ENCODE data around the gene SRGAP1.

SRGAP1 gene

GRCh38 chr12:63922474-63922873 lies 78.0 kb downstream of the SRGAP1 start:
- TF ChIP-seq SPI1 (IDR thresholded peaks at IDR 0.05; ENCODE audit: borderline replicate concordance, low read depth) (no peak), CTCF (IDR thresholded peaks at IDR 0.05; ENCODE audit: insufficient read depth, low read length) (no peak), GABPA (IDR thresholded peaks at IDR 0.05; ENCODE audit: low read depth) (no peak), POLR2AphosphoS5 (IDR thresholded peaks at IDR 0.05; ENCODE audit: low read depth) (no peak), REST (IDR thresholded peaks at IDR 0.05; ENCODE audit: insufficient replicate concordance, low read depth) (no peak)
- Histone ChIP-seq H3K27ac (replicated peaks) (no peak overlapping the region), H3K4me3 (replicated peaks; ENCODE audit: insufficient read depth, low read length) (no peak overlapping the region), H3K27me3 (ENCODE audit: insufficient read depth, poor library complexity, severe bottlenecking) (no peaks in the 10 kb centered on the region)
- peak in 1 of 2 experiments; percentile 6 for DNase-seq (ENCODE audit: low read depth in 1 of 2, low spot score in 1 of 2)

GRCh38 chr12:63924781-63925180 lies 80.3 kb downstream of the SRGAP1 start:
- DNase-seq (ENCODE audit: low read depth in 1 of 2, low spot score in 1 of 2), result no peak
- no peak overlapping the region for H3K4me3 ChIP-seq (replicated peaks; ENCODE audit: insufficient read depth, low read length)
- no peak overlapping the region for H3K27ac ChIP-seq (replicated peaks)
- no peak for TF ChIP-seq GABPA (IDR thresholded peaks at IDR 0.05; ENCODE audit: low read depth)
- TF ChIP-seq SPI1 (IDR thresholded peaks at IDR 0.05; ENCODE audit: borderline replicate concordance, low read depth), result no peak
- no peak for TF ChIP-seq REST (IDR thresholded peaks at IDR 0.05; ENCODE audit: insufficient replicate concordance, low read depth)
- TF ChIP-seq POLR2AphosphoS5 (IDR thresholded peaks at IDR 0.05; ENCODE audit: low read depth), result no peak
- TF ChIP-seq CTCF (IDR thresholded peaks at IDR 0.05; ENCODE audit: insufficient read depth, low read length), result no peak
- no peaks in the 10 kb centered on the region for H3K27me3 ChIP-seq (ENCODE audit: insufficient read depth, poor library complexity, severe bottlenecking)

- DNase-seq (ENCODE audit: low read depth in 1 of 2, low spot score in 1 of 2), result no peak
- TF ChIP-seq GABPA (IDR thresholded peaks at IDR 0.05; ENCODE audit: low read depth), result no peak
- TF ChIP-seq SPI1 (IDR thresholded peaks at IDR 0.05; ENCODE audit: borderline replicate concordance, low read depth), result no peak
- TF ChIP-seq CTCF (IDR thresholded peaks at IDR 0.05; ENCODE audit: insufficient read depth, low read length), result no peak
- no peak for TF ChIP-seq POLR2AphosphoS5 (IDR thresholded peaks at IDR 0.05; ENCODE audit: low read depth)
Observed at GRCh38 chr12:63927511-63927910, 83.0 kb downstream of the SRGAP1 start.

GRCh38 chr12:63928305-63928704 lies 83.8 kb downstream of the SRGAP1 start:
- DNase-seq (ENCODE audit: low read depth in 1 of 2, low spot score in 1 of 2), result no peak
- no peak overlapping the region for H3K4me3 ChIP-seq (replicated peaks; ENCODE audit: insufficient read depth, low read length)
- H3K27ac ChIP-seq (replicated peaks), result no peak overlapping the region
- TF ChIP-seq GABPA (IDR thresholded peaks at IDR 0.05; ENCODE audit: low read depth) (no peak), REST (IDR thresholded peaks at IDR 0.05; ENCODE audit: insufficient replicate concordance, low read depth) (no peak), CTCF (IDR thresholded peaks at IDR 0.05; ENCODE audit: insufficient read depth, low read length) (no peak), POLR2AphosphoS5 (IDR thresholded peaks at IDR 0.05; ENCODE audit: low read depth) (no peak), SPI1 (IDR thresholded peaks at IDR 0.05; ENCODE audit: borderline replicate concordance, low read depth) (no peak)
- no peaks in the 10 kb centered on the region for H3K27me3 ChIP-seq (ENCODE audit: insufficient read depth, poor library complexity, severe bottlenecking)

More at GRCh38 chr12:63927511-63927910, 83.0 kb downstream of the SRGAP1 start:
- Histone ChIP-seq H3K27me3 (ENCODE audit: insufficient read depth, poor library complexity, severe bottlenecking) (no peaks in the 10 kb centered on the region), H3K27ac (replicated peaks) (no peak overlapping the region), H3K4me3 (replicated peaks; ENCODE audit: insufficient read depth, low read length) (no peak overlapping the region)

Measured in HL-60 (cell line).